Omental fat pad (tissue), 4 donors: ENCODE measurements around the gene LRRC28. TPM values are rescaled to one million over a fixed set of nuclear protein-coding genes. Genes with fewer than 3 reads are reported as not detected.

Experiments
- ATAC-seq: fragments of 150-250 bp; one replicate; pipeline ENCODE4 v1.9.1; 2016; ENCODE audit warnings: mild to moderate bottlenecking, moderate library complexity; ENCODE audit not compliant: low FRiP score
- DNase-seq: peaks from one replicate; pipeline ENCODE4 v3.0.0-alpha.2; 2019; ENCODE audit warnings: low spot score
- CTCF ChIP-seq, 3 donors: fragments of 450-650 bp; IDR thresholded peaks; one replicate each; pipeline ENCODE4 v1.5.1; 2016 to 2017; ENCODE audit warnings: antibody characterized with exemption in 3 of 3, mild to moderate bottlenecking in 3 of 3, moderate library complexity in 2 of 3
- total RNA-seq, 4 donors: library from RNA; depleted of rRNA; stranded (reverse); fragments of >200 nt; gene quantifications; one replicate each; pipeline ENCODE4 v1.1.0, GENCODE V29; 2016

Gene LRRC28
- total RNA-seq, 4 donors from 2014 or later, result 27.6 to 32.3 (median 30.5) TPM

- DNase-seq (no peak), ATAC-seq (peak; percentile 52)
- no peak for TF ChIP-seq CTCF (IDR thresholded peaks at IDR 0.05)
Measured at GRCh38 chr15:99335508-99335907, 84.2 kb downstream of the LRRC28 start.

- no peak for TF ChIP-seq CTCF (IDR thresholded peaks at IDR 0.05)
- ATAC-seq (no peak), DNase-seq (no peak)
Measured at GRCh38 chr15:99336794-99337193, 85.5 kb downstream of the LRRC28 start.

GRCh38 chr15:99340347-99340746 is 89.1 kb downstream of the LRRC28 start:
- ATAC-seq, result no peak
- no peak for DNase-seq
- no peak for TF ChIP-seq CTCF (IDR thresholded peaks at IDR 0.05)

GRCh38 chr15:99341786-99342185 is 90.5 kb downstream of the LRRC28 start:
- TF ChIP-seq CTCF (IDR thresholded peaks at IDR 0.05), result no peak
- DNase-seq (no peak), ATAC-seq (no peak)

DNA sequence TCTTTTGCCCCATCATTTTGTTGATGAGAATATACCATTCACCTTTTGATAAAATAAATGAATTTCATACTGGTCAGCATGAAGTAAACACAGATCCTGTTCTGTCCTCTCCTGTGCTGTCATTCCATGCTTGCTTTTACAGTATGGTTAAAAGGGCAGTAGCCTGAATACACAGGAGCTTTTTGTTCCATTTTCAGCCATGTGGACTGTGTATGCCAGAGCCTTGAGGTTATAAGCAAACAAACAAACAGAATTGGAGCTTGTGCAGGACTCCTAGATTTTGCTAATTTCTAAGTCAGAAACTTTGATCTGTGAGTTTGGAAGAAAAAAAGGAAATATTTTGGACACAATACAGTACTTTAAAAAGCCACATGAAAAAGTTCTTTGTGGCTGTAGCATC is 91.9 kb downstream of the LRRC28 start:
- ATAC-seq (no peak), DNase-seq (no peak)
- TF ChIP-seq CTCF (IDR thresholded peaks at IDR 0.05), result no peak

- no peak for TF ChIP-seq CTCF (IDR thresholded peaks at IDR 0.05)
- DNase-seq (no peak), ATAC-seq (no peak)
Measured at GRCh38 chr15:99343881-99344551, 92.7 kb downstream of the LRRC28 start.

GRCh38 chr15:99344639-99345038 is 93.4 kb downstream of the LRRC28 start:
- TF ChIP-seq CTCF (IDR thresholded peaks at IDR 0.05), result no peak
- ATAC-seq, result no peak

More at GRCh38 chr15:99344639-99345038, 93.4 kb downstream of the LRRC28 start:
- no peak for DNase-seq
